HG03095 (cell line): ENCODE measurements around the gene VWC2.

Experiments used
- ATAC-seq: cut with Tn5 transposase; IDR thresholded peaks from one replicate; pipeline ENCODE4 v1.9.1; 2021; ENCODE audit warnings: moderate library complexity; ENCODE audit not compliant: unreplicated experiment

VWC2 gene

GRCh38 chr7:49927631-49928030 is 154.2 kb downstream of the VWC2 start:
- no peak for ATAC-seq

- ATAC-seq = no peak
Measured at GRCh38 chr7:49928787-49929186, 155.3 kb downstream of the VWC2 start.

DNA sequence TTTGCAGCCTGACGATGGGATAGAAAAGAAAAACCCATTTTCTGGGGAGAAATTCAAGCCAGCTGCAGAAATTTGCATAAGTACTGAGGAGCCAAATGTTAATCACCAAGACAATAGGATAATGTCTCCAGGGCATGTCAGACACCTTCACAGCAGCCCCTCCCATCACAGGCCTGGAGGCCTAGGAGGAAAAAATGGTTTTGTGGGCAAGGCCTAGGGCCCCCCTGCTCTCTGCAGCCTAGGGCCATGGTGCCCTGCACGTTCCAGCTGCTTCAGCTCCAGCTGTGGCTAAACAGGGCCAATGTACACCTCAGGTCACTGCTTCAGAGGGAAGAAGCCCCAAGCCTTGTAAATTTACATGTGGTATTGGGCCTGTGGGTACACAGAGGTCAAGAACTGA is 158.2 kb downstream of the VWC2 start:
- no peak for ATAC-seq

DNA sequence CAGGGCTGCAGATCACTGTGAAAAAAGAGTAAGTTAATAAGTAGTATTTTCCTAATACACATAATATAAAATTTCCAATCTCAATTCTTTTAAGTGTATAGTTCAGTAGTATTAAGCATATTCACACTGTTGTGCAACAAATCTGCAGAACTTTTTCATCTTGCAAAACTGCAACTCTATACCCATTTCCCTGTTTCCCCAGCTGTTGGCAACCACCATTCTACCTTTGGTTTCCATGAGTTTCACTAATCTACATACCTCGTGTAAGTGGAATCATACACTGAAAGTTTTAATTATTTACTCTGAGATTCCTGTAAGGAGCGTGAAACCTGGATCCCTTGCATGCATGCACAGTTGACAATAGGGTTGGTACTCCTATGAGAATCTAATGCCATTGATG is 164.2 kb downstream of the VWC2 start:
- no peak for ATAC-seq
